LNCaP clone FGC (cell line): ENCODE results near the gene CELF6.
A peak's percentile ranks its signal among the peaks of the same experiment; 100 is the strongest.
"Not testable (repeated sequence)": the region's sequence is repeated elsewhere in the genome, so short reads cannot be mapped to it uniquely, and the experiment has no call there.

ENCODE experiments used
- DNase-seq: peaks from one replicate; pipeline ENCODE4 v3.0.0-alpha.2; 2011; ENCODE audit warnings: low read depth
- H3K4me3 ChIP-seq: 2 replicates; pipeline ENCODE4 v1.5.1; 2011; ENCODE audit warnings: mild to moderate bottlenecking, low read depth, low read length, control low read depth
- CTCF ChIP-seq: IDR thresholded peaks from 2 replicates; pipeline ENCODE4 v1.5.1; 2012; ENCODE audit warnings: mild to moderate bottlenecking; ENCODE audit not compliant: control insufficient read depth, insufficient read depth; ENCODE audit errors: extremely low read depth

Gene CELF6

GRCh38 chr15:72285927-72286516 is 33.9 kb downstream of the CELF6 start:
- DNase-seq, result peak; percentile 11
- no peak overlapping the region for H3K4me3 ChIP-seq
- TF ChIP-seq CTCF, result peak; percentile 77

DNA sequence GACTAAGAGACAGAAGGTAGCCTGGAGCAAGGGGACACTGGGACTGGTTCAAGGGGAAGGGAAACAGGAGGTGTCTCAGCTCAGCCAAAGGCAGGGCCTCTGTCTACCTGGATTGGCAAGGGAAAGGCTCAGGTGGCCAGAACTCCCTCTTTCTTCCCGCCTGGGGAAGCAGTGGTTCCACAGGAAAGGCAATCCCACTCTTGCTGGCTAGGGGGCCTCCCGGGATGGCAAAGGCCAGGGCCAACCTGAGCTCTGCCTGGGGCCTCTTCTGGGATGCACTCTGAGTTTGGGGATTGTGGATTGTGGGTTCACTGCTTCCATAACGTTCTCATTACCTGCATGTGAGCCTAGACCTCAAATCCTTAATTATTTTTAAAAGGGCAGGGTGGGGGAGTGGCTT is 34.6 kb downstream of the CELF6 start:
- no peak for DNase-seq
- TF ChIP-seq CTCF, result no peak
- H3K4me3 ChIP-seq, result no peak overlapping the region

- DNase-seq, result no peak
- H3K4me3 ChIP-seq, result no peak overlapping the region
- TF ChIP-seq CTCF, result no peak
Observed at GRCh38 chr15:72284781-72285180, 35.2 kb downstream of the CELF6 start.

DNA sequence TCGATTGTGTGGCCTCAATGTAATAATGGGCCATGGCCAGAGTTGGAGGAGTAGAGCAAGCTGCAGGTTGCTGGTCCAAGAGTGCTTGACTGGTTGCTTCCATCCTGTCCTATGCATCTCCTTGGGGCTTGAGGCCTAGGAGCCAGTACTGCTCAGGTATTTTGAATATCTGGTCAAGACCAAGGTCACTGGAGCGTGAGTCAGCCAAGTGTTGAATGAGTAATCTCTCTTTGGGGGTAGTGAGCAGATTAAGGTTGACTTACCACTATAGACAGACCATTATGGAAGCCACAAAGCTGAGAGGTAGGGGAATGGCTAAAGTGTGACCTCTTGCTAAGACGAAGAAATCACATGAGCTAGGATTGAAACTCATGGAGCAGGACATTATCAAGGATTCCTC is 38.2 kb downstream of the CELF6 start:
- DNase-seq, result no peak
- TF ChIP-seq CTCF, result no peak
- no peak overlapping the region for H3K4me3 ChIP-seq

GRCh38 chr15:72280751-72281150 is 39.2 kb downstream of the CELF6 start:
- TF ChIP-seq CTCF, result no peak
- no peak for DNase-seq

DNA sequence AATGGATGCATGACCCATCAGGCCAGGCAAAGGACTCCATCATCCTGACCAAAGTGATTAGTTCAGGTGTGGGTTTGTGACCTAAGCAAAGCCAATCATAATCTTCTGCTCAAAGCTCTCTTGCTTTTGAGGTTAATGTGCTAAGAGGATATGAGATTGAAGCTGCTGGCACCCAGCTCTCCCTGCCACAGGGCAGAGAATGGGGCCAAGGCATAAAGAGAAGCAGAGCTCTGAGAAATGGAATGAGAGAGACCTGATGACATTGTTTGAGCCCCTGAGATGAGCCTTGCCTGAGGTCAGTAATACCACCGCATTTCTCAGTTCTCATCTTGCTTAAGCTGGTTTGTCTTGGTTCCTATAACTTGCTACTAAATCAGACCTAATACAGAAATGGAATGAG is 41.2 kb downstream of the CELF6 start:
- no peak for TF ChIP-seq CTCF
- H3K4me3 ChIP-seq, result no peak overlapping the region
- DNase-seq, result no peak

More at GRCh38 chr15:72280751-72281150, 39.2 kb downstream of the CELF6 start:
- no peak overlapping the region for H3K4me3 ChIP-seq

GRCh38 chr15:72276326-72276700 is 43.6 kb downstream of the CELF6 start:
- TF ChIP-seq CTCF, result no peak
- H3K4me3 ChIP-seq, result no peak overlapping the region
- DNase-seq, result no peak

DNA sequence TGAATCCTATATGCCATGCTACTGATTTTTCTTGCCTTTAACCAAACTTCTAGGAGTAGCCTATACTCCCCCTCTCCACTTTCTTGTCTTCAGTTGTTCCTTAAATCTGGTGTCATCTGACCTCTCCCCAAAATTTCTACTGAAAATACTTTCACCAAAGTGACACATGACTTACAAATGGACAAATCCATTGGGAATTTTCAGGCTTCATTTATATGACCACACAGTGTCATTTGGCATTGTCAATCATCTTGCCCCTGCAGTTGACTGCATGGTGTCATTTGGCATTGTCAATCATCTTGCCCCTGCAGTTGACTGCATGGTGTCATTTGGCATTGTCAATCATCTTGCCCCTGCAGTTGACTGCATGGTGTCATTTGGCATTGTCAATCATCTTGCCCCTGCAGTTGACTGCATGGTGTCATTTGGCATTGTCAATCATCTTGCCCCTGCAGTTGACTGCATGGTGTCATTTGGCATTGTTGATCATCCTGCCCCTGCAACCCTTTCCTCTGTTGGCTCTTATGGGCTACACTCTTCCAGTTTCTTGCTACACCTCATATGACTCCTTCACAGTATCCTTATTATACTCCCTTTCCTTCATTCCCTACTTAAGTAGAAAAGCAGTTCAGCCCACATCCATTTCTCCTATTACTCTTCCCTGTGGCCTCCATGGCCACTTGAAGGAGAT is 44.2 kb downstream of the CELF6 start:
- H3K4me3 ChIP-seq, DNase-seq: not testable (repeated sequence)
